PFSK-1 (cell line): ENCODE measurements around the gene RTEL1.

ENCODE experiments used
- POLR2AphosphoS5 ChIP-seq: IDR thresholded peaks from 2 replicates; pipeline ENCODE4 v1.6.1; 2012; ENCODE audit warnings: low read depth, mild to moderate bottlenecking, control low read depth, low read length, moderate library complexity
- SIN3A ChIP-seq: IDR thresholded peaks from 2 replicates; pipeline ENCODE4 v1.6.1; 2012; ENCODE audit warnings: mild to moderate bottlenecking, low read length, moderate library complexity, borderline replicate concordance; ENCODE audit not compliant: insufficient read depth
- TAF1 ChIP-seq: IDR thresholded peaks from 2 replicates; pipeline ENCODE4 v1.6.1; 2012; ENCODE audit warnings: low read length, control low read depth, borderline replicate concordance; ENCODE audit not compliant: insufficient read depth
- TF ChIP-seq, protein P1 (sequence below), 2 experiments: IDR thresholded peaks; 2 replicates each; pipeline versions ENCODE4 v1.6.1 to v1.8.0; 2011 to 2012; ENCODE audit warnings: low read depth in 2 of 2, low read length in 2 of 2, control low read depth in 1 of 2, inconsistent platforms in 1 of 2, mild to moderate bottlenecking in 1 of 2, moderate library complexity in 1 of 2; ENCODE audit not compliant: insufficient read depth in 1 of 2

- no peak for TF ChIP-seq POLR2AphosphoS5
- TF ChIP-seq, protein P1, sequence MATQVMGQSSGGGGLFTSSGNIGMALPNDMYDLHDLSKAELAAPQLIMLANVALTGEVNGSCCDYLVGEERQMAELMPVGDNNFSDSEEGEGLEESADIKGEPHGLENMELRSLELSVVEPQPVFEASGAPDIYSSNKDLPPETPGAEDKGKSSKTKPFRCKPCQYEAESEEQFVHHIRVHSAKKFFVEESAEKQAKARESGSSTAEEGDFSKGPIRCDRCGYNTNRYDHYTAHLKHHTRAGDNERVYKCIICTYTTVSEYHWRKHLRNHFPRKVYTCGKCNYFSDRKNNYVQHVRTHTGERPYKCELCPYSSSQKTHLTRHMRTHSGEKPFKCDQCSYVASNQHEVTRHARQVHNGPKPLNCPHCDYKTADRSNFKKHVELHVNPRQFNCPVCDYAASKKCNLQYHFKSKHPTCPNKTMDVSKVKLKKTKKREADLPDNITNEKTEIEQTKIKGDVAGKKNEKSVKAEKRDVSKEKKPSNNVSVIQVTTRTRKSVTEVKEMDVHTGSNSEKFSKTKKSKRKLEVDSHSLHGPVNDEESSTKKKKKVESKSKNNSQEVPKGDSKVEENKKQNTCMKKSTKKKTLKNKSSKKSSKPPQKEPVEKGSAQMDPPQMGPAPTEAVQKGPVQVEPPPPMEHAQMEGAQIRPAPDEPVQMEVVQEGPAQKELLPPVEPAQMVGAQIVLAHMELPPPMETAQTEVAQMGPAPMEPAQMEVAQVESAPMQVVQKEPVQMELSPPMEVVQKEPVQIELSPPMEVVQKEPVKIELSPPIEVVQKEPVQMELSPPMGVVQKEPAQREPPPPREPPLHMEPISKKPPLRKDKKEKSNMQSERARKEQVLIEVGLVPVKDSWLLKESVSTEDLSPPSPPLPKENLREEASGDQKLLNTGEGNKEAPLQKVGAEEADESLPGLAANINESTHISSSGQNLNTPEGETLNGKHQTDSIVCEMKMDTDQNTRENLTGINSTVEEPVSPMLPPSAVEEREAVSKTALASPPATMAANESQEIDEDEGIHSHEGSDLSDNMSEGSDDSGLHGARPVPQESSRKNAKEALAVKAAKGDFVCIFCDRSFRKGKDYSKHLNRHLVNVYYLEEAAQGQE (IDR thresholded peaks at IDR 0.05; ENCODE audit: insufficient read depth in 1 of 2, low read depth in 2 of 2, low read length in 2 of 2) = no peak
- no peak for TF ChIP-seq TAF1
- no peak for TF ChIP-seq SIN3A
Observed at GRCh38 chr20:63699466-63700198, 41.5 kb downstream of the RTEL1 start.
